IMR-90 (cell line): ENCODE results near the gene CHN2. TPM values are rescaled to one million over a fixed set of nuclear protein-coding genes. Genes with fewer than 3 reads are reported as not detected.

Experiments
- ATAC-seq: fragments of 200-7000 bp; cut with Tn5 transposase; 2 replicates; pipeline ENCODE4 v1.9.1; 2020; ENCODE audit warnings: low read depth, mild to moderate bottlenecking, moderate library complexity
- BruUV-seq: library from RNA; stranded (reverse); fragments of 400-500 nt; replicated peaks from 2 replicates; lab custom pipeline; 2021; lab: Mats Ljungman, UMichigan
- CTCF ChIA-PET: fragments of 300-600 bp; formaldehyde crosslinking; extraction: SDS; loops from one replicate; lab custom pipeline; 2021; ENCODE audit warnings: antibody characterized with exemption; lab: Yijun Ruan, JAX
- POLR2A ChIA-PET: fragments of 300-600 bp; sonication (Branson Sonifier 250); formaldehyde crosslinking; loops from one replicate; lab custom pipeline; 2022; ENCODE audit warnings: antibody characterized with exemption; ENCODE audit not compliant: unreplicated experiment; lab: Charles Lee
- DNase-seq: peaks from one replicate; pipeline ENCODE4 v3.0.0; 2013
- H2AFZ ChIP-seq: replicated peaks from 2 replicates; pipeline ENCODE3; 2013; ENCODE audit warnings: low read length, mild to moderate bottlenecking; ENCODE audit not compliant: poor library complexity
- H2AK5ac ChIP-seq: 2 replicates; pipeline ENCODE4 v1.6.1; 2013; ENCODE audit warnings: low read depth, low read length, inconsistent platforms
- H2AK9ac ChIP-seq: replicated peaks from 2 replicates; pipeline ENCODE3; 2013; ENCODE audit warnings: mild to moderate bottlenecking, low read depth, low read length, moderate library complexity; ENCODE audit not compliant: poor library complexity
- H2BK120ac ChIP-seq: 2 replicates; pipeline ENCODE4 v1.6.1; 2013; ENCODE audit warnings: low read depth, low read length, inconsistent platforms
- H2BK15ac ChIP-seq: 3 replicates; pipeline ENCODE4 v1.6.1; 2013; ENCODE audit warnings: low read depth, low read length, inconsistent platforms
- H2BK20ac ChIP-seq: 2 replicates; pipeline ENCODE4 v1.6.1; 2013; ENCODE audit warnings: low read depth, mild to moderate bottlenecking, inconsistent platforms, low read length, moderate library complexity
- H2BK5ac ChIP-seq: 2 replicates; pipeline ENCODE4 v1.6.1; 2013; ENCODE audit warnings: mild to moderate bottlenecking, low read depth, low read length, inconsistent platforms; ENCODE audit not compliant: poor library complexity, severe bottlenecking
- H3K14ac ChIP-seq: replicated peaks from 2 replicates; pipeline ENCODE4 v1.6.1; 2013; ENCODE audit warnings: low read depth, low read length, inconsistent platforms
- H3K18ac ChIP-seq: 2 replicates; pipeline ENCODE4 v1.6.1; 2013; ENCODE audit warnings: low read depth, low read length, control low read depth
- H3K23ac ChIP-seq: 2 replicates; pipeline ENCODE4 v1.6.1; 2013; ENCODE audit warnings: low read depth, low read length, inconsistent platforms
- H3K27ac ChIP-seq: 2 replicates; pipeline ENCODE4 v1.5.1; 2013; ENCODE audit warnings: mild to moderate bottlenecking, control low read depth, low read length; ENCODE audit not compliant: insufficient read depth
- H3K27me3 ChIP-seq: 2 replicates; pipeline ENCODE4 v1.6.1; 2013; ENCODE audit warnings: low read length; ENCODE audit not compliant: control insufficient read depth, insufficient read depth
- H3K36me3 ChIP-seq: 2 replicates; pipeline ENCODE4 v1.6.1; 2013; ENCODE audit warnings: low read length, mixed read lengths; ENCODE audit not compliant: control insufficient read depth, insufficient read depth
- H3K4ac ChIP-seq: 2 replicates; pipeline ENCODE4 v1.6.1; 2013; ENCODE audit warnings: low read depth, low read length, inconsistent platforms
- H3K4me1 ChIP-seq: 2 replicates; pipeline ENCODE4 v1.6.1; 2013; ENCODE audit warnings: low read length, mixed read lengths; ENCODE audit not compliant: control insufficient read depth, insufficient read depth
- H3K4me2 ChIP-seq: 2 replicates; pipeline ENCODE4 v1.6.1; 2013; ENCODE audit warnings: low read depth, mild to moderate bottlenecking, control low read depth, low read length, moderate library complexity
- H3K4me3 ChIP-seq: 2 replicates; pipeline ENCODE4 v1.5.1; 2013; ENCODE audit warnings: low read depth, mild to moderate bottlenecking, control low read depth, low read length, moderate library complexity; ENCODE audit not compliant: insufficient read depth
- H3K56ac ChIP-seq: 2 replicates; pipeline ENCODE4 v1.6.1; 2013; ENCODE audit warnings: low read length, inconsistent platforms; ENCODE audit not compliant: insufficient read depth; ENCODE audit errors: extremely low read depth
- H3K79me1 ChIP-seq, 2 experiments: 2 replicates each; pipeline ENCODE4 v1.6.1; 2013; ENCODE audit warnings: low read length in 2 of 2, inconsistent platforms in 1 of 2, low read depth in 1 of 2
- H3K9ac ChIP-seq: 2 replicates; pipeline ENCODE4 v1.6.1; 2013; ENCODE audit warnings: low read depth, low read length, control low read depth
- H3K9me1 ChIP-seq: 2 replicates; pipeline ENCODE4 v1.6.1; 2013; ENCODE audit warnings: low read length, inconsistent platforms; ENCODE audit not compliant: insufficient read depth
- H3K9me3 ChIP-seq: 2 replicates; pipeline ENCODE4 v1.6.1; 2013; ENCODE audit warnings: low read length; ENCODE audit not compliant: control insufficient read depth, insufficient read depth
- H4K20me1 ChIP-seq: 2 replicates; pipeline ENCODE4 v1.6.1; 2013; ENCODE audit warnings: low read length, inconsistent platforms; ENCODE audit not compliant: insufficient read depth
- H4K5ac ChIP-seq: 2 replicates; pipeline ENCODE4 v1.6.1; 2013; ENCODE audit warnings: mild to moderate bottlenecking, low read depth, low read length, control low read depth
- H4K8ac ChIP-seq, 2 experiments: 2 replicates each; pipeline ENCODE4 v1.6.1; 2013; ENCODE audit warnings: low read depth in 2 of 2, low read length in 2 of 2, control low read depth in 1 of 2, inconsistent platforms in 1 of 2
- H4K91ac ChIP-seq: 2 replicates; pipeline ENCODE4 v1.6.1; 2013; ENCODE audit warnings: low read depth, low read length, inconsistent platforms; ENCODE audit not compliant: insufficient read depth
- BHLHE40 ChIP-seq: fragments of 150-350 bp; IDR thresholded peaks from 2 replicates; pipeline ENCODE4 v1.6.1; 2016; ENCODE audit warnings: mild to moderate bottlenecking, low read depth, low read length
- CEBPB ChIP-seq: IDR thresholded peaks from 2 replicates; pipeline ENCODE4 v1.6.1; 2012; ENCODE audit warnings: low read depth, low read length, improper control_type of control experiment
- MAZ ChIP-seq: IDR thresholded peaks from 2 replicates; pipeline ENCODE4 v1.6.1; 2012; ENCODE audit warnings: low read depth, mild to moderate bottlenecking, low read length, improper control_type of control experiment, moderate library complexity, borderline replicate concordance
- RAD21 ChIP-seq: IDR thresholded peaks from 2 replicates; pipeline ENCODE4 v1.6.1; 2012; ENCODE audit warnings: low read length, improper control_type of control experiment
- RFX5 ChIP-seq: IDR thresholded peaks from 2 replicates; pipeline ENCODE4 v1.8.0; 2012; ENCODE audit warnings: low read depth, mild to moderate bottlenecking, low read length, moderate library complexity
- WGBS, 2 experiments: methylation state at CpG; one replicate each; pipeline versions ENCODE4 v1.1.5 to v1.1.7; 2013; ENCODE audit warnings: missing lambda C conversion rate in 2 of 2; ENCODE audit not compliant: insufficient read length in 1 of 2; ENCODE audit errors: extremely low coverage in 2 of 2; 5-methylcytosine and 5-hydroxymethylcytosine counted together
- dilution Hi-C: fragments of 300-500 bp; cut with HindIII; formaldehyde crosslinking; loops from one replicate; pipeline ENCODE4 v1.14.3; 2018; ENCODE audit warnings: low sequenced_read_pairs; ENCODE audit not compliant: unreplicated experiment
- in situ Hi-C: fragments of 300-500 bp; cut with MboI; formaldehyde crosslinking; loops from 3 replicates; pipeline ENCODE4 v1.14.3; 2019; ENCODE audit warnings: low sequenced_read_pairs, inconsistent platforms, mixed read lengths
- intact Hi-C: fragments of 100-400 bp; cut with micrococcal nuclease; formaldehyde crosslinking; loops from 2 replicates; pipeline ENCODE4 v1.10.0; 2022
- polyA plus RNA-seq, 3 experiments: library from polyadenylated mRNA; depleted of rRNA; stranded (reverse); fragments of >200 nt; gene quantifications; 2 replicates each; pipeline ENCODE4 v1.2.3, GENCODE V29; 2012; ENCODE audit warnings: low replicate concordance in 1 of 3
- total RNA-seq: library from RNA; depleted of rRNA; stranded (reverse); fragments of >200 nt; gene quantifications from 2 replicates; pipeline ENCODE4 v1.2.3, GENCODE V29; 2012
- TF ChIP-seq, protein P1 (sequence below): fragments of 150-350 bp; IDR thresholded peaks from 2 replicates; pipeline ENCODE4 v1.6.1; 2016; ENCODE audit warnings: low read depth, mild to moderate bottlenecking, low read length, moderate library complexity, borderline replicate concordance
- TF ChIP-seq, protein P2 (sequence below): fragments of 150-350 bp; IDR thresholded peaks from 2 replicates; pipeline ENCODE4 v1.6.1; 2017; ENCODE audit warnings: mild to moderate bottlenecking, antibody characterized with exemption, low read length, low read depth

Gene CHN2
- total and polyA plus RNA-seq, 2 of the 4 experiments (the other 2 are of a cell fraction): not detected

DNA sequence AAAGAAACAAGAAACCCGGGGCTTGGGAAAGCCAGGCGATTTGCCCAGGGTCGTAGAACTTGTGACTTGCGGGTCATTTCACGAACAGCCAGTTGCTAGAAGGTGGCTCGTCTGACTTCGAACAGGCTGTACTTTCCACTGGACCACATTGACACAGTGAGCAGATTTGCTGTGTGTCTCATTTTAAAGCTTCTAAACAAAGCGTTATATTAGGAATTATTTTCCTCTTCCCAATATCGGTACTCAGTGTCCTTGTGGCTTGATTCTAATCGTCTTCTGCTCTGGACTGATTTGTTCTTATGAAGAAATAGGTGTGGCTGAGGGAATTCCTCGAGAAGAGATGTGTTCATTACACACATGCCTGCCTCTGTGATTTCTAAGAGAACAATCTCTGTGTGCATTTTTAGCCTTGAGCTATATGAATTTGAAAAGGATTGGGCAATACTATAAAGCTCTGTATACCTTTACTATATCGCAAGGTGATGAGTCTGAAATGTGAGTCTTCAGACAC lies 219.1 kb downstream of the CHN2 start:
- Histone ChIP-seq H3K9me3 (no peaks in the 10 kb centered on the region), H3K79me1 (no peaks in the 10 kb centered on the region), H2AFZ (no peak overlapping the region), H3K36me3 (no peaks in the 10 kb centered on the region), H3K27me3 (no peaks in the 10 kb centered on the region), H3K14ac (no peak overlapping the region), H3K23ac (no peak overlapping the region), H3K56ac (no peak overlapping the region), H3K9me1 (no peaks in the 10 kb centered on the region), H4K20me1 (no peaks in the 10 kb centered on the region), H4K91ac (no peak overlapping the region), H3K4me2 (no peak overlapping the region), H2BK5ac (no peak overlapping the region), H3K4me3 (no peak overlapping the region), H2AK5ac (no peak overlapping the region), H3K4ac (no peak overlapping the region), H3K4me1 (no peaks in the 10 kb centered on the region), H2BK20ac (no peak overlapping the region), H4K5ac (no peak overlapping the region), H2AK9ac (no peak overlapping the region), H4K8ac (no peak overlapping the region), H3K27ac (no peak overlapping the region), H2BK15ac (no peak overlapping the region), H2BK120ac (no peak overlapping the region), H3K18ac (no peak overlapping the region), H3K9ac (no peak overlapping the region)
- intact Hi-C loops: no loop called here
- in situ Hi-C loops: no loop called here
- WGBS, 2 experiments: 87% methylated on average over 5 of the region's 12 CpGs; no CpG with 5 or more reads in 1 of the 2 experiments
- CTCF ChIA-PET: no interaction called here
- dilution Hi-C loops: no loop called here
- DNase-seq (no peak), ATAC-seq (no peak)
- POLR2A ChIA-PET: interaction anchor here (0.5 kb wide), 1 partner anchor 498 kb away, joined by 13 read pairs; no protein-coding TSS in a partner anchor
- BruUV-seq: no TSS peak
- no peak for TF ChIP-seq RFX5
- TF ChIP-seq, protein P1, sequence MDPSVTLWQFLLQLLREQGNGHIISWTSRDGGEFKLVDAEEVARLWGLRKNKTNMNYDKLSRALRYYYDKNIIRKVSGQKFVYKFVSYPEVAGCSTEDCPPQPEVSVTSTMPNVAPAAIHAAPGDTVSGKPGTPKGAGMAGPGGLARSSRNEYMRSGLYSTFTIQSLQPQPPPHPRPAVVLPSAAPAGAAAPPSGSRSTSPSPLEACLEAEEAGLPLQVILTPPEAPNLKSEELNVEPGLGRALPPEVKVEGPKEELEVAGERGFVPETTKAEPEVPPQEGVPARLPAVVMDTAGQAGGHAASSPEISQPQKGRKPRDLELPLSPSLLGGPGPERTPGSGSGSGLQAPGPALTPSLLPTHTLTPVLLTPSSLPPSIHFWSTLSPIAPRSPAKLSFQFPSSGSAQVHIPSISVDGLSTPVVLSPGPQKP: no peak
- no peak for TF ChIP-seq RAD21
- TF ChIP-seq BHLHE40: no peak
- TF ChIP-seq, protein P2, sequence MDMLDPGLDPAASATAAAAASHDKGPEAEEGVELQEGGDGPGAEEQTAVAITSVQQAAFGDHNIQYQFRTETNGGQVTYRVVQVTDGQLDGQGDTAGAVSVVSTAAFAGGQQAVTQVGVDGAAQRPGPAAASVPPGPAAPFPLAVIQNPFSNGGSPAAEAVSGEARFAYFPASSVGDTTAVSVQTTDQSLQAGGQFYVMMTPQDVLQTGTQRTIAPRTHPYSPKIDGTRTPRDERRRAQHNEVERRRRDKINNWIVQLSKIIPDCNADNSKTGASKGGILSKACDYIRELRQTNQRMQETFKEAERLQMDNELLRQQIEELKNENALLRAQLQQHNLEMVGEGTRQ: no peak
- TF ChIP-seq CEBPB: 0 out of 2 replicates have a peak, but pooled peaks have one; percentile 22
- no peak for TF ChIP-seq MAZ
